Mononuclear cell (primary cell): ENCODE results near the gene ECHDC1. TPM values are rescaled to one million over a fixed set of nuclear protein-coding genes. Genes with fewer than 3 reads are reported as not detected.

Experiments
- H3K27me3 ChIP-seq: 2 replicates; pipeline ENCODE4 v1.6.0; 2011; ENCODE audit warnings: low read length, control low read depth; ENCODE audit not compliant: insufficient read depth
- H3K4me1 ChIP-seq: 2 replicates; pipeline ENCODE4 v1.5.1; 2011; ENCODE audit warnings: mild to moderate bottlenecking, low read length, control low read depth; ENCODE audit not compliant: insufficient read depth
- H3K4me3 ChIP-seq: 2 replicates; pipeline ENCODE4 v1.5.1; 2011; ENCODE audit warnings: mild to moderate bottlenecking, low read length, moderate library complexity
- H3K9me3 ChIP-seq: 2 replicates; pipeline ENCODE4 v1.5.1; 2011; ENCODE audit warnings: low read depth, mild to moderate bottlenecking, control low read depth, low read length
- total RNA-seq: library from RNA; depleted of rRNA; stranded (reverse); fragments of >200 nt; gene quantifications from one replicate; pipeline ENCODE4 v1.2.3, GENCODE V29; 2012

The ECHDC1 gene
- total RNA-seq, 1 donor = 17.9 TPM

- Histone ChIP-seq H3K27me3 (no peaks in the 10 kb centered on the region), H3K4me3 (no peak overlapping the region), H3K4me1 (peaks cover 13% of the 10 kb centered on the region), H3K9me3 (no peaks in the 10 kb centered on the region)
Measured at GRCh38 chr6:127277878-127278843, 65.2 kb downstream of the ECHDC1 start.

GRCh38 chr6:127276331-127276730 lies 67.1 kb downstream of the ECHDC1 start:
- H3K4me1 ChIP-seq = peaks cover 23% of the 10 kb centered on the region
- H3K27me3 ChIP-seq = no peaks in the 10 kb centered on the region
- H3K9me3 ChIP-seq = no peaks in the 10 kb centered on the region
- H3K4me3 ChIP-seq = no peak overlapping the region

- Histone ChIP-seq H3K9me3 (no peaks in the 10 kb centered on the region), H3K4me3 (no peak overlapping the region), H3K27me3 (no peaks in the 10 kb centered on the region), H3K4me1 (peaks cover 34% of the 10 kb centered on the region)
Measured at GRCh38 chr6:127273499-127273898, 69.9 kb downstream of the ECHDC1 start.

- Histone ChIP-seq H3K4me3 (no peak overlapping the region), H3K9me3 (no peaks in the 10 kb centered on the region), H3K4me1 (peaks cover 39% of the 10 kb centered on the region), H3K27me3 (no peaks in the 10 kb centered on the region)
Measured at GRCh38 chr6:127272576-127272975, 70.8 kb downstream of the ECHDC1 start.

GRCh38 chr6:127267646-127268625 lies 75.5 kb downstream of the ECHDC1 start:
- H3K27me3 ChIP-seq = no peaks in the 10 kb centered on the region
- no peaks in the 10 kb centered on the region for H3K9me3 ChIP-seq
- peak overlapping the region; percentile 84 for H3K4me3 ChIP-seq
- H3K4me1 ChIP-seq = peaks cover 34% of the 10 kb centered on the region

GRCh38 chr6:127266892-127267645 lies 76.3 kb downstream of the ECHDC1 start:
- Histone ChIP-seq H3K4me1 (peaks cover 25% of the 10 kb centered on the region), H3K9me3 (no peaks in the 10 kb centered on the region), H3K4me3 (peak overlapping the region; percentile 84), H3K27me3 (no peaks in the 10 kb centered on the region)

GRCh38 chr6:127266178-127266891 lies 77.1 kb downstream of the ECHDC1 start, which contains the start of gene RNF146:
Gene RNF146, plus strand, starts transcription at chr6:127266864. Its CDS starts 13,475 bp downstream, at chr6:127280339.
- H3K4me1 ChIP-seq = peaks cover 24% of the 10 kb centered on the region
- H3K9me3 ChIP-seq = no peaks in the 10 kb centered on the region
- peak within 1 kb of the TSS; percentile 84 for H3K4me3 ChIP-seq
- no peaks in the 10 kb centered on the region for H3K27me3 ChIP-seq

- Histone ChIP-seq H3K27me3 (no peaks in the 10 kb centered on the region), H3K9me3 (no peaks in the 10 kb centered on the region)
Measured at GRCh38 chr6:127263481-127263880, 79.9 kb downstream of the ECHDC1 start.

GRCh38 chr6:127262896-127263295 lies 80.5 kb downstream of the ECHDC1 start:
- peaks cover 8% of the 10 kb centered on the region for H3K4me1 ChIP-seq
- H3K27me3 ChIP-seq = no peaks in the 10 kb centered on the region
- no peak overlapping the region for H3K4me3 ChIP-seq
- H3K9me3 ChIP-seq = no peaks in the 10 kb centered on the region

More at GRCh38 chr6:127263481-127263880, 79.9 kb downstream of the ECHDC1 start:
- H3K4me1 ChIP-seq = peaks cover 14% of the 10 kb centered on the region
- H3K4me3 ChIP-seq = no peak overlapping the region

- H3K9me3 ChIP-seq = no peaks in the 10 kb centered on the region
- no peak overlapping the region for H3K4me3 ChIP-seq
- H3K4me1 ChIP-seq = no peaks in the 10 kb centered on the region
- H3K27me3 ChIP-seq = no peaks in the 10 kb centered on the region
Measured at GRCh38 chr6:127255286-127255685, 88.1 kb downstream of the ECHDC1 start.

GRCh38 chr6:127249621-127250020 lies 93.8 kb downstream of the ECHDC1 start:
- Histone ChIP-seq H3K4me3 (no peak overlapping the region), H3K4me1 (no peaks in the 10 kb centered on the region)

GRCh38 chr6:127247114-127248096 lies 96.0 kb downstream of the ECHDC1 start:
- Histone ChIP-seq H3K4me1 (no peaks in the 10 kb centered on the region), H3K9me3 (no peaks in the 10 kb centered on the region), H3K27me3 (peaks cover 4% of the 10 kb centered on the region), H3K4me3 (no peak overlapping the region)

More at GRCh38 chr6:127249621-127250020, 93.8 kb downstream of the ECHDC1 start:
- peaks cover 4% of the 10 kb centered on the region for H3K27me3 ChIP-seq
- H3K9me3 ChIP-seq = no peaks in the 10 kb centered on the region

GRCh38 chr6:127243501-127243900 lies 99.9 kb downstream of the ECHDC1 start:
- Histone ChIP-seq H3K4me1 (no peaks in the 10 kb centered on the region), H3K27me3 (peaks cover 3% of the 10 kb centered on the region), H3K9me3 (no peaks in the 10 kb centered on the region), H3K4me3 (no peak overlapping the region)
